ENCODE data around the gene GRID2.

GRCh38 chr4:92733231-92733630 is 429.5 kb downstream of the GRID2 start:
- no peak for TF ChIP-seq CTCF (conservative IDR thresholded peaks at IDR 0.05)
- no peak for TF ChIP-seq ZFX (IDR thresholded peaks at IDR 0.05)
